ENCODE measurements around the gene SLC22A8. TPM values are rescaled to one million over a fixed set of nuclear protein-coding genes. Genes with fewer than 3 reads are reported as not detected.
A peak's percentile ranks its signal among the peaks of the same experiment; 100 is the strongest.
"Not testable (repeated sequence)": the region's sequence is repeated elsewhere in the genome, so short reads cannot be mapped to it uniquely, and the experiment has no call there.

The SLC22A8 gene, protein sequence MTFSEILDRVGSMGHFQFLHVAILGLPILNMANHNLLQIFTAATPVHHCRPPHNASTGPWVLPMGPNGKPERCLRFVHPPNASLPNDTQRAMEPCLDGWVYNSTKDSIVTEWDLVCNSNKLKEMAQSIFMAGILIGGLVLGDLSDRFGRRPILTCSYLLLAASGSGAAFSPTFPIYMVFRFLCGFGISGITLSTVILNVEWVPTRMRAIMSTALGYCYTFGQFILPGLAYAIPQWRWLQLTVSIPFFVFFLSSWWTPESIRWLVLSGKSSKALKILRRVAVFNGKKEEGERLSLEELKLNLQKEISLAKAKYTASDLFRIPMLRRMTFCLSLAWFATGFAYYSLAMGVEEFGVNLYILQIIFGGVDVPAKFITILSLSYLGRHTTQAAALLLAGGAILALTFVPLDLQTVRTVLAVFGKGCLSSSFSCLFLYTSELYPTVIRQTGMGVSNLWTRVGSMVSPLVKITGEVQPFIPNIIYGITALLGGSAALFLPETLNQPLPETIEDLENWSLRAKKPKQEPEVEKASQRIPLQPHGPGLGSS
- total RNA-seq: not detected

DNA sequence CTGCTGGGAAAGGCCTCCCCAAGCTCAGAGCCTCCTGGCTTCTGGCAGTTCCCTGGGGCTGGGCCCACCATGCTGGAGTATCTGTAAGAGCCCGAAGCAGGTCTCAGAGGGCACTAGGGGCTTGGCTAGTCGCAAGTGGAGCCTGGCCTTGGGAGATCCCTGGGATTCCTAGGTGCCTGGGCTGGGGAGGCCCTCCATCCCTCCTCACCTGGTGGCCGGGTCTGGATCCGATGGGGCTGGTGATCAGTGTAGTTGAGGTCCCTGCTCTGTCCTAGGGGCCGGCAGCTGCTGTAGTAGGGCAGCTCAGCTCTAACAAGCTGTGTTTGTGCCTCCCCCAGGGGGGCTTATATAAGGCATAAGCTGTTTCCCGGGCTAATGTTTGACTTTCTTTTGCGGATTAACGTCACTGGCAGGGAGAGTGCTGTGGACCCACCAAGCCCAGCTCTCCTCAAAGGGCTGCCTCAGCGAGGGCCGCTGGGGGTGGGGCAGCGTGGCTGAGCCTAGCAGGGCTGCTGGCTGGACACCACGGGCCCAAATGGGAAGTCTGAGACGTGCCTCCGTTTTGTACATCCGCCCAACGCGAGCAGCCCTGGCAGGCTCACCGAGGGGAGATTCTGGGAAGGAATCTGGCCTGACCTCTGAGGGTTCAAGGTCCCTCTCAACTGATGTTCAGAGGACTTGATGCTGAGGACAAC lies at the start of gene SLC22A8:
TSS of gene SLC22A8 (minus strand) at position 321 of the 695 bp plus-strand sequence. CDS start 883 bp downstream, outside the sequence.
- no peak for DNase-seq

DNA sequence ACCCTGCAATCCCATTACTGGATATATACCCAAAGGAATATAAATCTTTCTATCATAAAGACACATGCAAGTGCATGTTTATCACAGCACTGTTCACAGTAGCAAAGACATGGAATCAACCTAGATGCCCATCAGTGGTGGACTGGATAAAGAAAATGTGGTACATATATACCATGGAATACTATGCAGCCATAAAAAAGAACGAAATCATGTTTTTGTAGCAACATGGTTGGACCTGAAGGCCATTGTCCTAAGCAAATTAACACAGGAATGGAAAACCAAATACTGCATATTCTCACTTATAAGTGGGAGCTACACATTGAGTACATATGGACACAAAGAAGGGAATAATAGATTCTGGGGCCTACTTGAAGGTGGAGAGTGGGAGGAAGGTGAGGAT lies 30.6 kb upstream of the SLC22A8 start:
- not testable (repeated sequence) for DNase-seq

DNA sequence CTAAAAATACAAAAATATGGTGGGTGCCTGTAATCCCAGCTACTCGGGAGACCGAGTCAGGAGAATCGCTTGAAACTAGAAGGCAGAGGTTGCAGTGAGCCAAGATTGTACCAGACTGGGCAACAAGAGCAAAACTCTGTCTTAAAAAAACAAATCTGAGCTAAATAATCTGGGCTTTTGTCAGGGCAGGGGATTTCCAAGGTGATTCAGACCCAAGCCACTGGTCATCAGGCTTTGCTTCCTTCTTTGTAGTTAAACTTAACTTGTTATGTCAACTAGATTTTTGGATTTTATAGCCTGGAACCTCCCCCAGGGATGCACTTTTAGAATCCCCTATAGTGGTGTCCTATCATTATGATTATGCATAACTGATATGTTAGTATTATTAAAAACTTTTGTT lies 27.0 kb upstream of the SLC22A8 start:
- DNase-seq: no peak

DNA sequence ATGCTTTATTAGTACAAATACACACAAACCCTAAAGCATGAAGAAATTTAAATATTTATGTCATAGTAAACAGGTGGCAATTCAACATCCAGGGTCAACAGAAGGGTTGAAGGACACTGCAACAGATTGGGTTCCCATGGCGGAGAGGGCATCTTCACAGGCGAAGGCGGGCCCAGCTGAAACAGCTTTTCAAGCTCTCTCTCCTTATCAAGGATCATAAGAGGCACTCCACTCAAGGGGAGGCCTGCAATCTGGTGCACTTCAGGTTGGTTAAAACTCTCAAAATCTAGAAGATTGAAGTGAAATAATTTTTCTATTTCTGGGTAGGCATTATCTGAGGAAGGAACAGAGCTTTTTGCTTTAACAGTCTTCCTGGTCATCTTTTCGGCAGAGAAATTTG lies 16.8 kb upstream of the SLC22A8 start:
- no peak for DNase-seq

DNA sequence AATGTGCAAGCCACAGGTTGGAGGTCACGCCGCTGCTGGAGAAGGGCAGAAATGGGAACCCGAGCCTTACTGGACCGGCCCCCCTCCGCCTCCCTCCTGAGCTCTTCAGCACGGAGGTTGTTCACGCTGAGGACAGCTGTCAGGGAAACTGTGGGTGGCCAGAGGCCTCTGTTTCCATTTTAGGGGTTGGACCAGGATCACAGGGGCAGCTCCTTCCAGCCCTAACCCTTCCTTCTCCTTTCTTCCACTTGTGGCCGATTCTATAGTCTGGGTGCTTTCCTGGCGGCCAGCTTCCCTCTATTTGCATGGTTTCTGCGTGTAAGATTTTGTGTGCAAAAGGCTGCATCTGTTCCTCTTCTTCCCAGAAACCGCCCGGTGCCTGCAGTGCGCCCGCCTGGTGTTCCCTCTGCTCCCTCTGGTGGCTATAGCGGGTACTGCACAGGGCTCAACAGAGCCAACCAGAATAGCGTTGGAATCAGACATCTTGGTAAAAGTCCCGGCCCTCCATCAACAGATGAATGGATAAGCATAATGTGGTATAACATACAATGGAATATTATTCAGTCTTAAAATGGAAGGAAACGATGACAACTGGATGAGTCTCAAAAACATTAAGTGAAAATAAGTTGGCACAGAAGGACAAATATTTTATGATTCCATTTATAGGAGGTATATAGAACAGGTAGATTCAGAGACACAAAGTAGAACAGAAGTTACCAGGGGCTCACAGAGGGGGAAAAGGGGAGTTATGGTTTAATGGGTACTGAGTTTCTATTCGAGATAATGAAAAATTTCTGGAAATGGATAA lies 8.4 kb upstream of the SLC22A8 start:
- DNase-seq: peak; percentile 80

DNA sequence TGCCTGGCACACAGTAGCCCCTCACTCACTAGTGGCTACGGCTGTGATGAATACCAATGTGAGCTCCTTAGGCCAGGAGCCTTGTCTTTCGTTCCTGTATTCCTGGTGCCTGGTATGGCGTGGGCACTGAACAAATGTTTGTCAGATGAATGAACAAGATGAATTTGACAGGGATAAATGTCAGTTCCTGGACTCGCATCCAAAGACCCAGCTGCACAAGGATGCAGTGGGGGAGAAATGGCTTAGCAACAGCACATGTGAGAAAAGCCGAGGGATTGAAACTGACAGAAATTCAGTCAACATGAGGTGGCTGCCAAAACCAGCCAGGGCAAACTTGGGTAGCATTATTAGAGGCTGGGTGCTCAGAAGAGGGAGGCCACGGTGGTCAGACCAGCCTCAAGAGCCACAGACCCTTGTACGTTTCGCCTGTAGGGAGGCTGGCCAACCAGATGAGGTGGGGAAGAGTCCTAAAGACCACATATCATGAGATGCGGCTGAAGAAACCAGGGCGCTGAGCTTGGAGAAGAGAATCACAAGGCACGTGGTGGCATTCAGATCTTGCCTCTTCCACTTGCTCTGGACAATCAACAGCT lies 7.7 kb upstream of the SLC22A8 start:
- no peak for DNase-seq

DNA sequence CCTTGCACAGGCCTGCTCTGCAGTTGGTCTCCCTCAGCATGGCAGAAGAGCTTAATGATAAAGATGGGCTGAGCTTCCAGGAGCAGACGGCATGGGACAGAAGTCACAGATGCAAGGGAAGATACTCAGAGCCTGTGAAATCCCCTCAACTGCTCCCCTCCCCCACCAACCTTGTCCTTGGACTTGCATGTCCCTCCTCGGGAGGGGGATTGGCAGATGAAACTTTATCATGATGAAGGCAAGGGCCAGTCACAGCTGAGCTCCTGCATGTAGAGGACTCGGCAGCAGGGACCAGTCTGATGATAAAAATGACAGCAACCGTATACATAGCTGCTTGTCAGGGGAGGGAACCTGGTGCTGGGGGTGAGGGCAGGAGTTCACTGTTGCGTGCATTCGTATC lies 6.8 kb upstream of the SLC22A8 start:
- DNase-seq: no peak

DNA sequence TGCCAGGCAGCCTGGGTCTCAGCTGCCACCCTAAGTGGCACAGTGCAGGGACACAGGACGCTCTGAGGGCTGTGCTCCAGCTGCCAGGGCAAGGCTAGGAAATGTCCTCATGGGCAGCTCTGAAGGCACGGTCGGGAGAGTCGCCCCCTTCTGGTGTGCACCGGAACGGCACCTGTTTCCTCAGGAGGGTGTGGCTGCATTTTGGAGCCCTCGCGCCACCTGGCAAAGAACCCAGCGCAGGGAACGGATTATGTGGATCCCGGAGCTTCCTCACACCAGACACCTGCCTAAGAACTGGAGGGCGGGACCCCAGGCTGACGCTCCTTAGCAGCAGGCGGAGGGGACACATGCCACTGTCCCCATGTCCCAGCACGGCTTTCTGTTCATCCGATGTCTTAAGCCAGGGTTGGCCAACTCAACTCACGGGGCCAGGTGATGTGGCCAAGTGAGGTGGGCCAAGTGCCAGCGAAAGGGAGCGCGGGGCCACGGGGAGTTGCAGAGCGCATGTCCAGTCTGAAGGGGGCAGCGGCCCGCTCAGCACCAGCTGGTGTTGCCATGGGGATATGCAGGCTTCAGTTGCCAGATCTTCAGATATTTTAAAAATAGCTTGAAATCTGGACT lies 5.1 kb upstream of the SLC22A8 start:
- no peak for DNase-seq

DNA sequence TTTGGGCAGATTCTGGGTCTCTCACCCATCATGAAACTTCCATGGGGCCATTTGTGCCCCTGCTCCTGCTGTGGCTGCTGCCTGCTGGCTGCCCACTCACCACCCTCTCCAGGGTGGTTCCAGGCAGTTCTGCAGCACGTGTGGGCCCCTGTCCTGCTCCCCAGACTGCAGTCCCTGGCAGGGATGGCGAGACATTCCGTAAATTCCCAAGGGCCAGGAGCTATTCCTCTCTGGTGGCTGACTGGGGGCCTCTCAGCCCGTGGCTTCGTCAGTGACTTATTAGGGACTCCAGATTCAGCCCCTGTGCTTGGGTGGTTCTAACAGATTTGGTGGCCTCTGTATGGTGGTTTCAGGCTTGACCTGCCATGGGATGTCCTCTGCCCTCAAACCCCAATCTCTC lies 3.9 kb upstream of the SLC22A8 start:
- DNase-seq: no peak

DNA sequence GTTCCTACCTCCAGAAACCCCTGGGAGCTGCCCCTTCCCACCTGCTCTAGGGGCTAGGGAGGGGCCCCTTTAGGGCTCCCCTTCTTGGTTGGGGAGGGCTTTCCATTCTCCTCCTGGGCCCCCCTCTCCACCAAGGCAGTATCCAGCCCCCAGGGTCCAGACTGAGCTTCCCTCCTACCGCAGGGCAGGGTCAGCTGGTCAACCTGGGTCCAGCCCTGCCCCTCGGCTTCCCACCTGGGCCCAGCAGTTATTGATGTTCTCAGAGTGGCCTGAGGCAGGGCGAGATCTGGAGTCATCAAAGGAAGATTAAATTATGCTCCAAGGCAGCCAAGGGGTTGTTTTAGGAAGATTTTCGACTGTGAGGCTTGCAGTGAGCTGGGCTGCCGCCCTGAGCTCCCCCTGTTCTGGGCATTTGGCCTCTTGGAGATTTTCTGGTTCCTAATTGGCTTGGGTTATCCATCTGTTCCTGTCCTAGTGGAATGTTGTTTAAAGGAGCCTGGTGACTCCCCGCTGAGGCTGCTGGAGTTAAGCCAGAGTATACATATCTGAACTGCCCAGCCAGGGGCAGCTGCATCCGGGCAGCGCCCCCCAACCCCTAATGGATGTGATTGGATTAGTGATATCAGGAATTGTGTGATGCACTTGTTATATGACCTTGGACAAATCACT lies 1.8 kb upstream of the SLC22A8 start:
- DNase-seq: no peak

DNA sequence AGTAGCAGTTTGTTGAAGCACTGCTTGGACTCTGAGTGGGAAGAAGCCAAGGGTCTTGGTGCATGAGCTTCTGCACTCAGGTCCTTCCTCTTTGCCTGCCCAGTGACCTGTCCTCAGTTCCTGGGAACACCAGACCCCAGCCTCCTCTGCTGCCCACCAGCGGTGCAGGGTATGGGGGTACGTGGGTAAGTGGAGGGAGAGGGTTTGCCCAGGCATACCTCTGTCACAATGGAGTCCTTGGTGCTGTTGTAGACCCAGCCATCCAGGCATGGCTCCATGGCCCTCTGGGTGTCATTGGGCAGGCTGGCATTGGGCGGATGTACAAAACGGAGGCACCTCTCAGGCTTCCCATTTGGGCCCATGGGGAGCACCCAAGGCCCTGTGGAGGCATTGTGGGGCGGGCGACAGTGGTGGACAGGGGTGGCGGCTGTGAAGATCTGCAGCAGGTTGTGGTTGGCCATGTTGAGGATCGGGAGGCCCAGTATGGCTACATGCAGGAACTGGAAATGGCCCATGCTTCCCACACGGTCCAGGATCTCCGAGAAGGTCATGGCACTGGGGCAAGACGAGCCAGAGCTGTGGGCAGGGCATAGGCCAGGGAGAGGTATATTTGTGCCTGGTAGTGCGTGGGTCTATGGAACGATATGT lies 1.1 kb downstream of the SLC22A8 start:
- no peak for DNase-seq

DNA sequence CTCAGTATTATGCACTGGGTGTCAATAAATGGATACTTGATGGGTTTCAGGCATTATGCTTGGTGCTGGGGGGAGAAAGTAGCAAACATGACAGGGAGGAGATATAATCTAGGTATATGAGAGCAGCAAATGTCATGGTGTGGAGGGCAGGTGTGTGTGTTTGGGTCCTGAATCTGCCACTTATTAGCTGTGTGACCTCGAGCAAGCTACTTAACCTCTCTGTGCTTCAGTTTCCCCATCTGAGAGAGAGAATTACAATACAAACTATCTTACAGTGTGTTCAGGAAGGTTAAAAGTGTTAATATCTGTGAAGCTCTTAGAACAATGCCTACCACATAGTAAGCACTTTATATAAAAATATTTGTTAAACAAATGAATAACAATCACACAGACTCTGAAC lies 2.8 kb downstream of the SLC22A8 start:
- DNase-seq: no peak

DNA sequence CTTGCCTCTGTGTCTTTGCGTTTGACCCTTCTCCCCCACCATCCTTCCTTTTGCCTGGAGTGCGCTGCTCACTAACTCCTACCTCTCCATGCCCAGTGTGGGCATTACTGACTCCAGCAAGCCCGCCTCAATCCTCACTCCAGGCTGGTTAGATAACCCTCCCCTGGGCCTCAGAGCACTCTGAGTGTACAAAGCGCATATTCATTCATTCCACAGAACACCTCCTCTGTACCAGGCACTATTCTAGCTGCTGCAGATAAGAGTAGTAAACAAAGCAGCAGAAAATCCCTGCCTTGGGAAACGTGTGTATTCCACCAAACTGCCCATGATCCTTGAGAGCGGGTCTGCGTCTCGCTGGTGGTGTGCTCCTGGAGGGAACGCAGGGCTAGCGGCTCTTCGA lies 3.2 kb downstream of the SLC22A8 start:
- DNase-seq: no peak

DNA sequence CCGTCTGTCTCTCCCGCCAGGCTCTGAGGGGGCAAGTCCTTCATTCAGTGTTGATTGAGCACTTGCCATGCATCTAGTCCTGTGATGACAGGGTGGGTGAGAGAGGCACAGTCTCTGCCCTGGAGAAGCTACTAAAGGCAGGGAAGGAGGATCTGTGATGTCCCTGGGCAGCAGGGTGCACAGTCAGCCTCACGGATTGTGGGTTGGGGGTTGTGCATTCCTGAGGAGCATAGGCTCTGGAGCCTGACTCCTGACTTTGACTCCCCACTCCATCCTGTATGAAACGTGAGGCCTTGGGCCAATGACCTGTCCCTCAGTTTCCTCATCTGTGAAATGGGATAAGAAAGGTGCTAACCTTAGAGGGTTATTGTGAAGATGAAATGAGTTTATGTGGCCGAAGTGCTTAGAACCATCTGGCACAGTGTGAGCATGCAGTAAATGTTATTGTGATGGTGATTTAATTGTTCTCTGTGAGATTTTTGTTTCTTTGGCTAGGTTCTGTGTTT lies 4.7 kb downstream of the SLC22A8 start:
- no peak for DNase-seq

DNA sequence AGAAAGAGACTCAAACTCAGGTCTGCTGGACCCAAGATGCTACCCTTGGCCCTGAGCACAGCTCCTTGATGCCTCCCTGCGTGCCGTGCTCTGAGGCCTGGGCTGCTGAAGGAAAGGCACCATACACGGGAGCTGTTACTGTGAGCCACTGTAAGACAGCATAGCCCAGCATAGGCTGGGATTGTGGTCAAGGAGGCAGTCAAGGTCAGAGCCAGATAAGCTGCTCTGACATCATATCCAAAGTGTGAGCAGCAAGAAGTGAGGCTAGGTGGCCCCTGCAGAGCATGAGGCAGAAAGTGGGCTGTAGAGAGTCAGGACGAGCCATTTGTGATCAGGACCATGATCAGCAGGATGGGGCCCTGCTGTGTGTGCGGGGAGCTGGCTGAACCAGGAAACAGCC lies 7.7 kb downstream of the SLC22A8 start:
- DNase-seq: no peak

DNA sequence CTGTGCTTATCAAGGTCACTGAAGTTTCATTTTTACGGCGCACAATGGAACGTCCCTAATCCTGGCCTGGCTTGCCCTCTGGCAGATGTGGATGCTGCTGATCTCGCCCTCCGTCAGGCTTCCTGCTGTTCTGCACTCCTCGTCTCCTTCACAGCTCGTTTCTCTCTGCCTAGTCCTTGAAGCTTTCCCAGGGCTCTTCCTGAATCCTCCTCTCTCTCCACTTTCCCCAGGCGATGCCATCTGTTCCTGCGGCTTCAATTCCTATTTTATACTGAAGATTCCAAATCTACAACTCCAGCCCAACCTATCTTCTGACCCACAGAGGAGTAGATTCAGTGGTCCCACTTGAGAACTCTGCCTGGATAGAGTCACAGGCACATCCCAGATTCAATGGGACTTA lies 14.2 kb downstream of the SLC22A8 start:
- DNase-seq: no peak

DNA sequence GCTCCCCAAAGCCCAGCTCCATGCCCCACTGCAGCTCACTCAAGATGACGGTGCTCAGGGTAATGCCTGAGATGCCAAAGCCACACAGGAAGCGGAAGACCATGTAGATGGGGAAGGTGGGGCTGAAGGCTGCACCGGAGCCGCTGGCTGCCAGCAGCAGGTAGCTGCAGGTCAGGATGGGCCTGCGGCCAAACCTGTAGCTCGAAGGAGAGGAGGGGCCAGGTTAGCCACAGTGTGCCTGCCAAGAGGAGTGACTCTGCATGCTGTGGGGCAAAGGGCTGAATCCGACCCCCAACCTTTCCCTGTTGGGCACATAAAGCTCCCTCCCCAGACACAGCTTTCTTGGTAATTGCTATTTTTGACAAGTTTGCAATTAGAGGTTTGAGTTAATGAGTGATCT lies 16.0 kb downstream of the SLC22A8 start:
- no peak for DNase-seq

DNA sequence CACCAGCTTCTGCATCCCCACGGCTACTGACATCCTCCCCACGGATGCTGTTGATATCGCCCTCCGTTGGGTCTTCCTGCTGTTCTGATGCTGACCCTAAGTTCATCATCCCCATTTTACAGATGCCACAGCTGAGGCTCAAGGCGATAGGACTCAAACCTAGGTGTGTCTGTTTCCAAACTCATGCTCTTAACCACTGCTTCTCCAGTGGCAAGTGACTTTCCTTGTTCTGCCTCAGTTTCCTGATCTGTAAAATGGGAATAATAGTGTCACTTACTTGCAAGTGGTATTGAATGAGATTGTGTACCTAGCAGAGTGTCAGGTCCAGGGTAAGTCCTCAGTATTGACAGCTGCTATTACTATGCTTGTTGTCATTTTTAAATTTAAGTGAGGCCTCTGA lies 16.5 kb downstream of the SLC22A8 start:
- DNase-seq: no peak

DNA sequence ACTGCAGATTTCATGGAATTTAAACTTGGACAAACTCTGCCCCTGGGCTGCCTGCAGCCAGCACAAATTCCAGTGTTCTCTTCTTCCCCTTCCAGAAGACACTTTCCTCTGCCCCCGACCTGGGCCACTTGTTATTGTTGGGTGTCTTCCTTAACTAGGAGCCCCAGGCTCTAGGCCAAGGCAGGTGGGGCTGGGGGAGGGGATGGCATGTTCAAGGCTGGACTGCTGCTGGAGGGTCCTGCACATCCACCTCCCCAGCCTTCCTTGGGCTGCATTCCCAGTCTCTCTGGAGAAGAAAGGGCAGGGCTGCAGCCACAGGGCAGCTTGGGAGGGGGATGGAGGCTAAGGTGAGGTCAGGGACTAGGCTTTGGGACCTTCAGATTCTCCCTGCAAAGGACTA lies 19.4 kb downstream of the SLC22A8 start:
- no peak for DNase-seq

DNA sequence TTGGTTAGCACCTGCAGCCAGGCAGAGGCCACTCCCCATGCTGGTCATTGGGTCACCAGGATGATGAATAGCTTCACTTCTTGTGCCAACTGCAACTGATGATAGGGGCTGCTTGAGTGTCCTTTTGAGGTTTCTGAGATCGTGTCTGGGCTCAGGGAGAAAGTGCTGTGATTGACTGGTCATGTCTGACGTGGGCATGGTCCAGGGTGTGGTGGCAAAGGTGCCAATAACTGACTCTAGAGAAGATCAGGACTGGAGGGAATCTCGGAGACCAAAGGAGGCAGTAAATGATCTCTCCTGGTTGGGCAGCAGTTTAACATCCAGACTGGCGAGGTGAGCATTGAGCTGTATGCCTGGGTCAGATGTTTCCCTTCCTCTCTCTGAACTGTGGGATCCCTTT lies 20.9 kb downstream of the SLC22A8 start:
- DNase-seq: no peak

DNA sequence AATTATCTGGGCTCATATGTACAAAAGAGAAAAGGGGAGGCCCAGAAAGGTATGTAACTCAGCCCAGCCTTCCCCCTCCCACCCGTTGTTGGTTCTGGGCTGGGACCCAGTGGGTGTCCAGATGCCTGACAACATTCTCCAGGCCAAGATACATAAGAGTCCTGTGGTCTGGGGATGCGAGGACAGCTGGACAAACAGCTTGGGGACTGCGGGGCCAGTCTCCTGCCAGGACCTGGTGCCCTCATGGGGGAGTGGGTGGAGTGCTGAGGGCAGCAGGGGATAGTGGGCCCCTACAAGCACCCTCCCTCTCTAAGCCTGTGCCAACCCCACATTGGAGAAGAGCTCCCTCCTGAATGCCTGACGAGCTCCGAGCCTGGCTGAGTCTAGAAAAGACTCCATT lies 27.4 kb downstream of the SLC22A8 start:
- no peak for DNase-seq

Data from effector CD4-positive, alpha-beta T cell (primary cell).